AG09319 (cell line): ENCODE results near the gene SLC25A48.

Source experiments
- DNase-seq: peaks from one replicate; pipeline ENCODE4 v3.0.0-alpha.2; 2010; ENCODE audit warnings: low read depth; ENCODE audit errors: extremely low read depth
- TF ChIP-seq, protein P1 (sequence below): IDR thresholded peaks from 2 replicates; pipeline ENCODE4 v1.5.1; 2011; ENCODE audit warnings: low read depth, mild to moderate bottlenecking, inconsistent platforms, low read length, moderate library complexity

The SLC25A48 gene

DNA sequence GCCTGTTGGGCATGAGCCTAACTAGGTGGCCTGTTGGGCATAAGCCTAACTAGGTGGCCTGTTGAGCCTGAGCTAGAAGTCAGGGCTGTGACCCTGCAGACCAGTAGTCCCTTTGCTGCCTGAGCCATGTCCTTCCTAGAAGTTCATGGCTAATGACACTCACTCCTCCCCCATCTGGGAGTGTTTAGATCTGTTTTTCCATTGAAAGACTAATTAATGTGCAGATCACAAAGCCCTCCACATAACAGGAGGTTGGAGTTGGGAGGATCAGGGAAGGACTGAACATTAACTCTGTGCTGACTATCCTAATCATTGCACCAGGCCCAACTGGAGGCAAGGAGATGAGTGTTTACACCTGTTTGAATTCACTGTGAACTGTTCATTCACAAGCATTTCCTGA is 27.6 kb downstream of the SLC25A48 start:
- DNase-seq: no peak
- TF ChIP-seq, protein P1, sequence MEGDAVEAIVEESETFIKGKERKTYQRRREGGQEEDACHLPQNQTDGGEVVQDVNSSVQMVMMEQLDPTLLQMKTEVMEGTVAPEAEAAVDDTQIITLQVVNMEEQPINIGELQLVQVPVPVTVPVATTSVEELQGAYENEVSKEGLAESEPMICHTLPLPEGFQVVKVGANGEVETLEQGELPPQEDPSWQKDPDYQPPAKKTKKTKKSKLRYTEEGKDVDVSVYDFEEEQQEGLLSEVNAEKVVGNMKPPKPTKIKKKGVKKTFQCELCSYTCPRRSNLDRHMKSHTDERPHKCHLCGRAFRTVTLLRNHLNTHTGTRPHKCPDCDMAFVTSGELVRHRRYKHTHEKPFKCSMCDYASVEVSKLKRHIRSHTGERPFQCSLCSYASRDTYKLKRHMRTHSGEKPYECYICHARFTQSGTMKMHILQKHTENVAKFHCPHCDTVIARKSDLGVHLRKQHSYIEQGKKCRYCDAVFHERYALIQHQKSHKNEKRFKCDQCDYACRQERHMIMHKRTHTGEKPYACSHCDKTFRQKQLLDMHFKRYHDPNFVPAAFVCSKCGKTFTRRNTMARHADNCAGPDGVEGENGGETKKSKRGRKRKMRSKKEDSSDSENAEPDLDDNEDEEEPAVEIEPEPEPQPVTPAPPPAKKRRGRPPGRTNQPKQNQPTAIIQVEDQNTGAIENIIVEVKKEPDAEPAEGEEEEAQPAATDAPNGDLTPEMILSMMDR: no peak

DNA sequence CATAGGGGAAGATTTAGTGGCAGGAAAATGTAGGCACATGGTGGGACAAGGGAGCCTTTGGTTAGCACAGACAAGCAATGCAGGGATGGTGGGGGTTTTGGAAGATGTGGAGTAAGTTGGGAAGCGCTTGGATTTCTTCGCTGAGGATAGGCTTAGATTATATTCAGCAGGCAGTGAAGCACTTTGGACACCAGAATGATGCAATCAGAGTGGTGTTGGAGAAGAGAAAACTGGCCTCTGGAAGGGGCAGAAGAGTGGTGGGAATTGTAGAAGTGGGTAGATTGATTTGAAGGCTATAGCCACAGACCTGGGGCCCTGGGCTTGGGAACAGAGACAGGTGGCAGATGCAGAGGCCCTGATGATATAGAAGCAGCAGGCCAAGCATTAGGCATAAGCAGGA is 28.3 kb downstream of the SLC25A48 start:
- TF ChIP-seq, protein P1: no peak
- no peak for DNase-seq

DNA sequence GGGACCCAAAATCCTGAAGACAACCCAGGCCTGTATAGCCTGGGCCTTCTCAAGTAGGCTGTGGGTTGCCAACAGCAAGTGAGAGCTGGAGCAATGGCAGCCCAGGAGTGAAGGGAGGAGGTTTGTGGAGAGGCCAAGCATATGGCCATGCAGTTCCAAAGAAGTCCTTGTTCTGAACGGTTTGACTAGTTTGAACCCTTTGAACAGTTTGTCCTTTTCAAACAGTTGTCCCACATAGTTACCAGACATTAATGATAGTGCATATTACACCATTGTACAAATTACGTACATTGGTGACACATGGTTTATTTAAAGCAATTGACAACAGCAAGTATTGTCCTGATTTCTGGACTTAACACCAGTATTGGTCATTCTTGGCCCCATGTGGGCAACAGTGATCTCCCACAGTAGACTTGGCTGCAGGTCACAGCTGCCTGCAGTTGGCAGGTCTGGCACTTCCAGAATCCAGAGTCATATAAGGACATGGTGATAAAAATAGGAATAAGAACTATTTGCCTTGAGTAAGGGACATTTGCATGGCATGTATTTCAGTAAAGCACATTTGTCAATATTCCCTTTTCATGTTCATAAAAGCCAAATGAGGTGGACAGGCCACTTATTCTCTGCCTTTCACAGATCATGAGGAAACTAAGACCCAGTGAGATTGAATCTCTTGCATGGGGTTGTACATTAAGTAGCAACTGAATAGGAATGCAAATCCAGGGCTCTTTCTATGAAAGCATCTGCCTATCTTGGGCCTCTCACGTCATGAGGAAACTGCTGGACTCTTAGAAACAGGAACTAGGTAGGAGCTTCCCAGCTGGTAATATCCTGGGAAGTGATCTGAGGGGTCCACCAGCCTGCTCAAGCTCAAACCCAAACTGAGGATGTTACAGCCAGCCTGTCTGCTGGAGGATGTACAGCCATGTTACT is 30.3 kb downstream of the SLC25A48 start:
- no peak for DNase-seq
- TF ChIP-seq, protein P1: no peak

DNA sequence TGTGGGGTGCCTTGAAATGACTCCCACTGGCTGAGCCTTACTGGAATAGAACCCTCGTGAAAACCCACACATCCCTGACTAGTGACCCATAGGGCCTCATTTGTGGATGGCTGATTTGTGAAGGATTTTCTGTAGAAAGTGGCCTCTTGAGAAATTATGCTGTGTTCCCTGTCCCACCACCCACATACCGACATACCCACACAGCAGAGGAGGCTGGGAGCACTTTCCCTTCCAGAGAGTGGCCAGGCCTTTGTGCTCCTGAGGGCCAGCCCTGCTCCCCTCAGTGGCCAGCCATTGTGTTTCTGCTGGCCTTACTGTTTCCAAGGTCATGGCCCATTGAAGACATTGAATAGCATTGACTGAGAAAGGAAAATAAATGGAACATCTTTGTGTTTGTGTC is 31.6 kb downstream of the SLC25A48 start:
- no peak for DNase-seq

DNA sequence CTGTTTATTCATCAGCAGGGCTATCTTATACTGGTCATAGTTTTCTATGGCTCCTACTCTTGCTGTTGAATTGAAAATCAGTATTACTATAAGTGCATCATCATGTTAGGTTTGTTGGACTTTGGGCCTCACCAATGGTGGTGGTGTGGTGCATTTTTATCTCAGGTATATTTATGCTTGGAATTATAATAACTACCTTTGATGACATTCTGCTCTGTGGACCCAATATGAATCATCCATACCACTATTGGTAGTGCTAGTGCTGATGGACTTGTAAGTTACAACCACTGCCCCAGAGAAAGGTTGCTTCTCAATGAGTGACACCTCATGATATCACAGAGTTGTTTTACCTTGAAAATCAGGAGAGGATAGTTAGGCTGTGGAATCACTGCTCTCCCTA is 33.1 kb downstream of the SLC25A48 start:
- TF ChIP-seq, protein P1: no peak
- DNase-seq: no peak

More for the DNA sequence above, 31.6 kb downstream of the SLC25A48 start:
- TF ChIP-seq, protein P1: no peak

DNA sequence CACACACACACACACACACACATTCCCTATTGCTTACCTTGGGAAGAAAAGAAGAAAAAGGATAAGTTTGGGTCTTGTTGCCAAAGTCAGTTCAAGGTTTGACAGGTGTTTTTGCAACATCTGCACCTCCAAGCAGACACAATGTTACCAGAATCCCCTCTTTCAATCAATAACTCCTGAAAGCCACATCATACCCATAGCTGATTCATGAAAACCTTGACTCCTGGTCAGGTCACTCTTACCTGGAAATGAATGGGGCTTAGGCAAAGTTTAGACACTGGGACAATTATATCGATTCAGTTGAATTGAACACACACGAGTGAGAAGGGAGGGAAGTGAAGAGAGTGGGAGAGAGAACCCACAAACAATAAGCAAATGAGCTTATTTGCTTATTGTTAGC is 34.2 kb downstream of the SLC25A48 start:
- TF ChIP-seq, protein P1: no peak
- no peak for DNase-seq

DNA sequence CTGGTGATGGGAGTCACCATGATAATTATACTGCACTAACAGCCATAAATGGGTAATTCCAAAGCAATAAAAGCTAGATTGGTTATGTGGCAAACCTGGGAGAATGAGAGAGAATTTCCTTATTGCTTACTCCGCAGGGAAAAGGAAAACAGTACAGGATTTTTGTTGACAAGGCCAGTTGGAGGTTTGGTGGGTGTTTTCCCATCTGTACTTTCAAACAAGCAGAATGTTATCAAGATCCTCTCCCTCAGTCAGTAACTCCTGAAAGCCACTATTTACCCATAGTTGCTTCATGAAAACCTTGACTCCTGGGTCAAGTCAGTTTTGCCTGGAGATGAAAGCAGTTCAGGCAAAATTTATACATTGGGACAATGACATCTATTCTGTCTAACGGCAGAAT is 34.8 kb downstream of the SLC25A48 start:
- DNase-seq: no peak
- TF ChIP-seq, protein P1: no peak
